ENCODE data around the gene CACNG5. TPM values are rescaled to one million over a fixed set of nuclear protein-coding genes. Genes with fewer than 3 reads are reported as not detected.

CACNG5 gene
- total RNA-seq, 1 donor from 2014 or later: not detected

- no peak overlapping the region for H3K27ac ChIP-seq
- ATAC-seq (no peak), DNase-seq (no peak)
- no peaks in the 10 kb centered on the region for H3K4me1 ChIP-seq
- H3K9me3 ChIP-seq: no peaks in the 10 kb centered on the region
- intact Hi-C loops (cut with DNase I): no loop called here
- H3K27me3 ChIP-seq: no peaks in the 10 kb centered on the region
- no peak overlapping the region for H3K4me3 ChIP-seq
- H3K36me3 ChIP-seq: no peaks in the 10 kb centered on the region
- no peak for TF ChIP-seq CTCF (IDR thresholded peaks at IDR 0.05)
Observed at GRCh38 chr17:66811683-66812054, 23.2 kb upstream of the CACNG5 start.

GRCh38 chr17:66812571-66812970 is 22.3 kb upstream of the CACNG5 start:
- no peak for DNase-seq

GRCh38 chr17:66813296-66813695 is 21.6 kb upstream of the CACNG5 start:
- DNase-seq: no peak
- Histone ChIP-seq H3K27me3 (no peaks in the 10 kb centered on the region), H3K9me3 (no peaks in the 10 kb centered on the region), H3K4me3 (no peak overlapping the region), H3K27ac (no peak overlapping the region), H3K4me1 (no peaks in the 10 kb centered on the region), H3K36me3 (no peaks in the 10 kb centered on the region)
- no peak for TF ChIP-seq CTCF (IDR thresholded peaks at IDR 0.05)
- intact Hi-C loops (cut with DNase I): no loop called here
- ATAC-seq: no peak

More at GRCh38 chr17:66812571-66812970, 22.3 kb upstream of the CACNG5 start:
- H3K4me1 ChIP-seq: no peaks in the 10 kb centered on the region
- no peak overlapping the region for H3K27ac ChIP-seq
- intact Hi-C loops (cut with DNase I): no loop called here
- no peaks in the 10 kb centered on the region for H3K9me3 ChIP-seq
- no peak for TF ChIP-seq CTCF (IDR thresholded peaks at IDR 0.05)
- no peak for ATAC-seq
- no peak overlapping the region for H3K4me3 ChIP-seq
- H3K36me3 ChIP-seq: no peaks in the 10 kb centered on the region
- H3K27me3 ChIP-seq: no peaks in the 10 kb centered on the region

- Histone ChIP-seq H3K4me3 (no peak overlapping the region), H3K36me3 (no peaks in the 10 kb centered on the region), H3K27me3 (no peaks in the 10 kb centered on the region), H3K4me1 (no peaks in the 10 kb centered on the region), H3K27ac (no peak overlapping the region), H3K9me3 (no peaks in the 10 kb centered on the region)
- TF ChIP-seq CTCF (IDR thresholded peaks at IDR 0.05): no peak
- DNase-seq (no peak), ATAC-seq (no peak)
- intact Hi-C loops (cut with DNase I): no loop called here
Observed at GRCh38 chr17:66814026-66814425, 20.9 kb upstream of the CACNG5 start.

- DNase-seq: no peak
- no peaks in the 10 kb centered on the region for H3K36me3 ChIP-seq
- no peaks in the 10 kb centered on the region for H3K4me1 ChIP-seq
- no peak overlapping the region for H3K27ac ChIP-seq
- H3K4me3 ChIP-seq: no peak overlapping the region
- intact Hi-C loops (cut with DNase I): no loop called here
- H3K9me3 ChIP-seq: no peaks in the 10 kb centered on the region
- no peak for ATAC-seq
- no peak for TF ChIP-seq CTCF (IDR thresholded peaks at IDR 0.05)
- no peaks in the 10 kb centered on the region for H3K27me3 ChIP-seq
Observed at GRCh38 chr17:66814570-66814969, 20.3 kb upstream of the CACNG5 start.

GRCh38 chr17:66817750-66818149 is 17.2 kb upstream of the CACNG5 start:
- no peaks in the 10 kb centered on the region for H3K9me3 ChIP-seq
- no peaks in the 10 kb centered on the region for H3K36me3 ChIP-seq
- no peaks in the 10 kb centered on the region for H3K27me3 ChIP-seq
- no peak overlapping the region for H3K4me3 ChIP-seq
- H3K27ac ChIP-seq: no peak overlapping the region
- ATAC-seq: no peak
- TF ChIP-seq CTCF (IDR thresholded peaks at IDR 0.05): no peak
- no peak for DNase-seq
- H3K4me1 ChIP-seq: no peaks in the 10 kb centered on the region
- intact Hi-C loops (cut with DNase I): no loop called here
